ENCODE data around the gene FRMD8. TPM values are rescaled to one million over a fixed set of nuclear protein-coding genes. Genes with fewer than 3 reads are reported as not detected.

The FRMD8 gene
- total and polyA plus RNA-seq, 2 of the 8 experiments (the other 6 are each of a cell fraction or from before 2014, with no cell fraction given): 15.0 to 19.2 TPM

- Histone ChIP-seq H3K18ac (ENCODE audit: extremely low read depth, low read length) (no peak overlapping the region), H3K27me3 (replicated peaks in 1 of 4; ENCODE audit: control insufficient read depth in 3 of 4, extremely low read depth in 1 of 4, insufficient read depth in 3 of 4, low read length in 3 of 4) (no peaks in the 10 kb centered on the region), H3K36me3 (ENCODE audit: control insufficient read depth in 2 of 4, insufficient read depth in 4 of 4, low read length in 3 of 4) (peaks cover 18 to 53% (median 43%) of the 10 kb centered on the region in 4 experiments), H2BK120ac (replicated peaks; ENCODE audit: low read depth, low read length) (no peak overlapping the region), H2BK5ac (ENCODE audit: low read depth, low read length) (no peak overlapping the region), H4K91ac (replicated peaks; ENCODE audit: insufficient read length, low read length) (no peak overlapping the region), H3K27ac (ENCODE audit: low read depth, low read length) (no peak overlapping the region), H2AK5ac (ENCODE audit: low read depth, low read length) (no peak overlapping the region), H3K79me1 (ENCODE audit: low read depth, low read length) (peaks cover 8% of the 10 kb centered on the region), H3K4ac (replicated peaks; ENCODE audit: insufficient read length, low read depth, low read length) (no peak overlapping the region), H3K23ac (ENCODE audit: insufficient read length) (no peak overlapping the region), H2BK12ac (ENCODE audit: low read depth, low read length) (no peak overlapping the region), H3K9ac (replicated peaks in 1 of 4; ENCODE audit: extremely low read depth in 1 of 4, low read depth in 3 of 4, low read length in 3 of 4) (no peak overlapping the region), H2BK15ac (ENCODE audit: low read length) (no peak overlapping the region), H3K23me2 (ENCODE audit: low read depth, low read length) (no peaks in the 10 kb centered on the region), H3K14ac (ENCODE audit: insufficient read length) (no peak overlapping the region), H3K4me2 (ENCODE audit: insufficient read depth in 1 of 2, low read depth in 2 of 2, low read length in 2 of 2) (no peak overlapping the region), H4K8ac (ENCODE audit: extremely low read depth, insufficient read depth, low read length) (no peak overlapping the region), H2AFZ (ENCODE audit: low read length) (no peak overlapping the region), H4K20me1 (replicated peaks in 1 of 2; ENCODE audit: control insufficient read depth in 1 of 2, insufficient read depth in 2 of 2, low read length in 2 of 2) (peaks cover 10 to 11% of the 10 kb centered on the region in 2 experiments), H3K4me1 (replicated peaks in 1 of 4; ENCODE audit: control insufficient read depth in 3 of 4, insufficient read depth in 4 of 4, low read length in 3 of 4) (no peaks in the 10 kb centered on the region), H3K9me3 (ENCODE audit: insufficient read depth in 2 of 2, low read depth in 1 of 2, low read length in 1 of 2) (no peaks in the 10 kb centered on the region), H3K79me2 (ENCODE audit: control insufficient read depth in 1 of 2, insufficient read depth in 2 of 2, low read length in 2 of 2) (peaks cover 8 to 42% of the 10 kb centered on the region in 2 experiments), H4K5ac (ENCODE audit: insufficient read length, low read depth, low read length) (no peak overlapping the region), H3K4me3 (ENCODE audit: extremely low read depth in 1 of 4, insufficient read depth in 2 of 4, low read depth in 3 of 4, low read length in 4 of 4) (no peak overlapping the region), H3K56ac (replicated peaks; ENCODE audit: insufficient read length, low read depth, low read length) (no peak overlapping the region), H2BK20ac (ENCODE audit: low read length) (no peak overlapping the region)
- FAIRE-seq (no peak), DNase-seq (ENCODE audit: low read depth in 1 of 2, low spot score in 2 of 2) (no peak)
- ChIA-PET CTCF (ENCODE audit: partially characterized antibody) (interaction anchor here (1.0 to 52.8 kb wide), 3 partner anchors 10 to 54 kb away, joined by 3 to 1179 read pairs (median 3); no protein-coding TSS in a partner anchor), POLR2A (ENCODE audit: partially characterized antibody) (interaction anchor here (1.1 kb wide), 1 partner anchor 12 kb away, joined by 4 read pairs; no protein-coding TSS in a partner anchor)
- 88% methylated on average over 11 of the region's 11 CpGs; no CpG with 5 or more reads in 1 of the 2 experiments for WGBS, 2 experiments (ENCODE audit: extremely low coverage in 1 of 2, insufficient coverage in 1 of 2, insufficient read length in 1 of 2, insufficient replicate concordance in 2 of 2, low coverage in 1 of 2, low lambda C conversion rate in 2 of 2, missing lambda C conversion rate in 1 of 2)
- no peak for TF ChIP-seq TEAD4 (IDR thresholded peaks at IDR 0.05; ENCODE audit: low read depth, low read length)
- TF ChIP-seq NANOG (IDR thresholded peaks at IDR 0.05; ENCODE audit: insufficient read depth, low read depth, low read length, poor library complexity, severe bottlenecking): no peak
- no peak for TF ChIP-seq RFX5 (IDR thresholded peaks at IDR 0.05; ENCODE audit: borderline replicate concordance, low read depth, low read length)
- TF ChIP-seq SP1 (IDR thresholded peaks at IDR 0.05; ENCODE audit: low read depth, low read length): no peak
- no peak for TF ChIP-seq ATF2 (IDR thresholded peaks at IDR 0.05; ENCODE audit: low read length)
- no peak for TF ChIP-seq ASH2L (IDR thresholded peaks at IDR 0.05; ENCODE audit: low read length)
- TF ChIP-seq SIRT6 (IDR thresholded peaks at IDR 0.05; ENCODE audit: low read length): no peak
- no peak for TF ChIP-seq ZNF274 (IDR thresholded peaks at IDR 0.05; ENCODE audit: borderline replicate concordance, extremely low read depth, low read length)
- no peak for TF ChIP-seq NRF1 (IDR thresholded peaks at IDR 0.05; ENCODE audit: low read depth, low read length)
- no peak for TF ChIP-seq FOSL1 (IDR thresholded peaks at IDR 0.05; ENCODE audit: insufficient read depth, low read depth, low read length)
- TF ChIP-seq SIX5 (IDR thresholded peaks at IDR 0.05; ENCODE audit: low read depth, low read length): no peak
- TF ChIP-seq MAX (IDR thresholded peaks at IDR 0.05): no peak
- no peak for TF ChIP-seq CHD2 (IDR thresholded peaks at IDR 0.05; ENCODE audit: low read length)
- TF ChIP-seq YY1 (IDR thresholded peaks at IDR 0.05; ENCODE audit: low read depth, low read length): no peak
Observed at GRCh38 chr11:65340226-65340625, 46.2 kb upstream of the FRMD8 start.

Data from H1 (cell line).